ENCODE results near the gene RPL39L. TPM values are rescaled to one million over a fixed set of nuclear protein-coding genes. Genes with fewer than 3 reads are reported as not detected.

RPL39L gene
- total RNA-seq, 2 experiments from 2014 or later, result 17.8 to 25.0 TPM

GRCh38 chr3:187132666-187133065, 6.6 kb downstream of the RPL39L start:
- ATAC-seq (no peak), DNase-seq (no peak)
- Mint-ChIP-seq H3K4me1 (peaks cover 38% of the 10 kb centered on the region), H3K27ac (no peak overlapping the region), H3K9me3 (ENCODE audit: low read depth) (peaks cover 7% of the 10 kb centered on the region), H3K36me3 (peaks cover 67% of the 10 kb centered on the region), H3K4me3 (no peak overlapping the region), H3K27me3 (no peaks in the 10 kb centered on the region)
- CTCF ChIA-PET, result no interaction called here

- Mint-ChIP-seq H3K4me3 (no peak overlapping the region), H3K9me3 (ENCODE audit: low read depth) (peaks cover 7% of the 10 kb centered on the region), H3K36me3 (peaks cover 70% of the 10 kb centered on the region), H3K27ac (no peak overlapping the region), H3K27me3 (no peaks in the 10 kb centered on the region), H3K4me1 (peaks cover 38% of the 10 kb centered on the region)
- ATAC-seq, result no peak
- CTCF ChIA-PET, result interaction anchor here (0.9 to 4.9 kb wide), 4 partner anchors 8 to 19 kb away, joined by 3 to 55 read pairs (median 14); partner anchors contain the start of gene RPL39L
- DNase-seq, result no peak
These were observed 7.3 kb downstream of the RPL39L start for GRCh38 chr3:187131981-187132380.

- Mint-ChIP-seq H3K36me3 (peaks cover 63% of the 10 kb centered on the region), H3K27me3 (no peaks in the 10 kb centered on the region), H3K9me3 (ENCODE audit: low read depth) (peaks cover 9% of the 10 kb centered on the region), H3K27ac (peak overlapping the region; percentile 93), H3K4me1 (peaks cover 36% of the 10 kb centered on the region), H3K4me3 (peak overlapping the region; percentile 62)
- DNase-seq, result peak; percentile 59
- ATAC-seq, result peak; percentile 99
- CTCF ChIA-PET, result interaction anchor here (2.5 to 4.9 kb wide), 3 partner anchors 9 to 19 kb away, joined by 8 to 55 read pairs (median 20); partner anchors contain the start of gene RPL39L
These were observed 8.8 kb downstream of the RPL39L start for GRCh38 chr3:187130346-187131066.

GRCh38 chr3:187125319-187126031, 13.8 kb downstream of the RPL39L start:
- Mint-ChIP-seq H3K4me1 (peaks cover 22% of the 10 kb centered on the region), H3K27ac (no peak overlapping the region), H3K36me3 (peaks cover 38% of the 10 kb centered on the region), H3K27me3 (no peaks in the 10 kb centered on the region), H3K4me3 (no peak overlapping the region), H3K9me3 (ENCODE audit: low read depth) (peaks cover 9% of the 10 kb centered on the region)
- no peak for DNase-seq
- no peak for ATAC-seq
- CTCF ChIA-PET, result interaction anchor here (1.6 to 4.6 kb wide), 4 partner anchors 13 to 304 kb away, joined by 5 to 24 read pairs (median 13); partner anchors contain the start of gene RPL39L

GRCh38 chr3:187122261-187122660, 17.0 kb downstream of the RPL39L start:
- Mint-ChIP-seq H3K27me3 (no peaks in the 10 kb centered on the region), H3K4me1 (peaks cover 6% of the 10 kb centered on the region), H3K4me3 (no peak overlapping the region), H3K9me3 (ENCODE audit: low read depth) (peaks cover 6% of the 10 kb centered on the region), H3K27ac (no peak overlapping the region), H3K36me3 (peaks cover 19% of the 10 kb centered on the region)
- CTCF ChIA-PET, result interaction anchor here (3.9 to 4.6 kb wide), 2 partner anchors 10 to 17 kb away, joined by 21 to 24 read pairs; partner anchors contain the start of gene RPL39L
- DNase-seq (no peak), ATAC-seq (no peak)

- CTCF ChIA-PET, result interaction anchor here (0.9 to 2.2 kb wide), 5 partner anchors 11 to 45 kb away, joined by 3 to 6 read pairs (median 3); partner anchors contain the start of gene RPL39L
- no peak for DNase-seq
- no peak for ATAC-seq
- Mint-ChIP-seq H3K9me3 (ENCODE audit: low read depth) (no peaks in the 10 kb centered on the region), H3K36me3 (peaks cover 14% of the 10 kb centered on the region), H3K27me3 (no peaks in the 10 kb centered on the region), H3K4me1 (peaks cover 2% of the 10 kb centered on the region), H3K4me3 (no peak overlapping the region), H3K27ac (no peak overlapping the region)
These were observed 19.0 kb downstream of the RPL39L start for GRCh38 chr3:187120326-187120725.

- no peak for ATAC-seq
- Mint-ChIP-seq H3K4me1 (peaks cover 7% of the 10 kb centered on the region), H3K36me3 (peaks cover 3% of the 10 kb centered on the region), H3K27ac (no peak overlapping the region), H3K27me3 (no peaks in the 10 kb centered on the region), H3K4me3 (no peak overlapping the region), H3K9me3 (ENCODE audit: low read depth) (no peaks in the 10 kb centered on the region)
- CTCF ChIA-PET, result interaction anchor here (1.0 to 5.3 kb wide), 8 partner anchors 9 to 265 kb away, joined by 3 to 118 read pairs (median 18); partner anchors contain the start of gene RPL39L
- DNase-seq, result no peak
These were observed 24.8 kb downstream of the RPL39L start for GRCh38 chr3:187114511-187114910.

GRCh38 chr3:187112934-187113793, 26.1 kb downstream of the RPL39L start:
- Mint-ChIP-seq H3K4me3 (no peak overlapping the region), H3K9me3 (ENCODE audit: low read depth) (no peaks in the 10 kb centered on the region), H3K27ac (no peak overlapping the region), H3K27me3 (no peaks in the 10 kb centered on the region), H3K4me1 (peaks cover 7% of the 10 kb centered on the region), H3K36me3 (peaks cover 2% of the 10 kb centered on the region)
- no peak for DNase-seq
- ATAC-seq, result peak; percentile 45
- CTCF ChIA-PET, result interaction anchor here (0.8 to 5.3 kb wide), 34 partner anchors 9 to 292 kb away, joined by 3 to 118 read pairs (median 5); partner anchors contain the start of gene RPL39L

- Mint-ChIP-seq H3K27me3 (peaks cover 2% of the 10 kb centered on the region), H3K27ac (no peak overlapping the region), H3K36me3 (no peaks in the 10 kb centered on the region), H3K4me3 (no peak overlapping the region), H3K4me1 (peaks cover 8% of the 10 kb centered on the region), H3K9me3 (ENCODE audit: low read depth) (no peaks in the 10 kb centered on the region)
- CTCF ChIA-PET, result interaction anchor here (0.8 to 1.6 kb wide), 3 partner anchors 30 to 261 kb away, joined by 3 to 7 read pairs (median 5); partner anchors contain the start of gene RPL39L
- DNase-seq, result no peak
- no peak for ATAC-seq
These were observed 29.1 kb downstream of the RPL39L start for GRCh38 chr3:187110156-187110555.

- Mint-ChIP-seq H3K36me3 (no peaks in the 10 kb centered on the region), H3K9me3 (ENCODE audit: low read depth) (no peaks in the 10 kb centered on the region), H3K27ac (no peak overlapping the region), H3K4me3 (no peak overlapping the region), H3K27me3 (peaks cover 2% of the 10 kb centered on the region), H3K4me1 (peaks cover 14% of the 10 kb centered on the region)
- CTCF ChIA-PET, result interaction anchor here (1.2 to 3.9 kb wide), 3 partner anchors 12 to 57 kb away, joined by 3 to 14 read pairs (median 6); partner anchors contain the start of gene RPL39L
- ATAC-seq (no peak), DNase-seq (no peak)
These were observed 31.3 kb downstream of the RPL39L start for GRCh38 chr3:187107989-187108388.

- no peak overlapping the region for H3K27ac Mint-ChIP-seq
- no peak for DNase-seq
- CTCF ChIA-PET, result interaction anchor here (0.8 to 3.9 kb wide), 7 partner anchors 8 to 256 kb away, joined by 4 to 14 read pairs (median 6); partner anchors contain the start of gene RPL39L
These were observed 33.6 kb downstream of the RPL39L start for GRCh38 chr3:187105700-187106099.

GRCh38 chr3:187104933-187105332, 34.4 kb downstream of the RPL39L start:
- ATAC-seq (no peak), DNase-seq (peak; percentile 71)
- peaks cover 2% of the 10 kb centered on the region for H3K27me3 Mint-ChIP-seq
- H3K4me3 Mint-ChIP-seq, result no peak overlapping the region
- peaks cover 1% of the 10 kb centered on the region for H3K36me3 Mint-ChIP-seq
- peak overlapping the region; percentile 37 for H3K27ac Mint-ChIP-seq
- peaks cover 28% of the 10 kb centered on the region for H3K4me1 Mint-ChIP-seq
- CTCF ChIA-PET, result interaction anchor here (0.9 to 3.9 kb wide), 6 partner anchors 9 to 60 kb away, joined by 3 to 14 read pairs (median 6); partner anchors contain the start of gene RPL39L
- no peaks in the 10 kb centered on the region for H3K9me3 Mint-ChIP-seq (ENCODE audit: low read depth)

More at GRCh38 chr3:187105700-187106099, 33.6 kb downstream of the RPL39L start:
- no peaks in the 10 kb centered on the region for H3K36me3 Mint-ChIP-seq
- no peaks in the 10 kb centered on the region for H3K9me3 Mint-ChIP-seq (ENCODE audit: low read depth)
- ATAC-seq, result no peak
- no peak overlapping the region for H3K4me3 Mint-ChIP-seq
- H3K27me3 Mint-ChIP-seq, result peaks cover 2% of the 10 kb centered on the region
- H3K4me1 Mint-ChIP-seq, result peaks cover 28% of the 10 kb centered on the region

Data from activated CD8-positive, alpha-beta memory T cell treated with anti-CD3 and anti-CD28 coated beads, Interleukin-2, amount 10 ng/mL, durations not matched to agents 7 days and 5 days (primary cell).